Measurements from ENCODE around the gene FSTL5.
"Not testable (repeated sequence)": the region's sequence is repeated elsewhere in the genome, so short reads cannot be mapped to it uniquely, and the experiment has no call there.

Gene FSTL5

GRCh38 chr4:162103908-162104307 lies 59.9 kb downstream of the FSTL5 start:
- not testable (repeated sequence) for DNase-seq (ENCODE audit: low read depth in 2 of 2)

GRCh38 chr4:162102713-162103112 lies 61.1 kb downstream of the FSTL5 start:
- DNase-seq (ENCODE audit: low read depth in 2 of 2): no peak

GRCh38 chr4:162101337-162101736 lies 62.5 kb downstream of the FSTL5 start:
- peak in 1 of 2 experiments; percentile 8 for DNase-seq (ENCODE audit: low read depth in 2 of 2)

DNA sequence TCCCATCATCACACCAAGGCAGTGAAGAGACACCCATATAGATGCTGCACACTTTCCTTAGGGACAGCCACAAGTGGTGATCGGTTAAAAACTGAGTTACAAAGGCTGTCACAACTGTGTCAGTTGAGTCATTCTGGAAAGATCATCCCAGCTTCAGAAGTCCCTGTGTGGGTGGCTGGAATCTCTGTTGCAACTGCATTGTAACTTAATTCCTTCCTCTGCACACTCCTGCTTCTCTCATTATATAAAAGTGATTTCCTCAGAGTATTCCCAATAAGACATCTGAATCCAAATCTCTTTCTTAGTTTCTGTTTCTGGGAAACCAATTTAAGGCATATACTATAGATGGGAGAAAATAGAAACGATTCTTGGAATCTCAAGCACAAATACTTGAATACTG lies 88.1 kb downstream of the FSTL5 start:
- no peak for DNase-seq (ENCODE audit: low read depth in 2 of 2)

GRCh38 chr4:162061214-162061613 lies 102.6 kb downstream of the FSTL5 start:
- peak in 1 of 2 experiments; percentile 6 for DNase-seq (ENCODE audit: low read depth in 2 of 2)

DNA sequence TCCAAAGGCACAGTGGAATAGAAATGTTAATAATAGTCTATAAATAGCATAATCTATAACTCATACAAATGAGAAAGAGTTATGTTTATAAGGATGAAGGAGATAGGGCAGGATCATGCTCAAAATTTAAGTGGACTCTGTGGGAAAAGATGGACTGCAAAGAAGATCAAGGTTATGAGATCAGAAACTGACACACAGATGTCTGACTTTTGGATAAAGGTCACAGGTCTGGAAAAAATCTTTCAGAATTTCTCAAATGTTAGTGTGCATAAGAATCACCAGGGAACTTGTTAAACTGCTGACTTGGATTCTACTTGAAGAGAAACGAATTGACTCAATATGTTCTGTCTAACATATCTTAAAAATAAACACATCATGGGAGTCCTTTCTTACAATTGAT lies 104.1 kb downstream of the FSTL5 start:
- DNase-seq (ENCODE audit: low read depth in 2 of 2): no peak

DNA sequence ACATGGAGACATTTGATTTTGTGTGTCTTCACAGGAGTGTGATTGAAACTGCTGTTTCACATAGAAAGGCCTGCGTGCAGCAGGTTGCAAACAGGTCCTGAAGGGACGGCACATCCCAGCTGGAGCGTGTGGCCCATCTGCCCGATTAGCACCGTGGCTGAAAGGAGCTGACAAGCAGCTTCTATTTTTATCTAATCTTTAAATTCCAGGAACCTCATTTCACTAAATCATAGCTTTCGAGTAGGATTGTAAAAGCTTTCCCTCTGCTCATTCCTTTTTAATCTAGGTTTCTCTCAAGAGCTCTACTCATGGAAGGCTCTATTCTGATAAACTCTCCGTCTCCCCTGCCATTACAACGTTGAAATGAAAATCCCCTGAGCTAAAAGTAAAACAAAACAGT lies 106.8 kb downstream of the FSTL5 start:
- DNase-seq (ENCODE audit: low read depth in 2 of 2): no peak

DNA sequence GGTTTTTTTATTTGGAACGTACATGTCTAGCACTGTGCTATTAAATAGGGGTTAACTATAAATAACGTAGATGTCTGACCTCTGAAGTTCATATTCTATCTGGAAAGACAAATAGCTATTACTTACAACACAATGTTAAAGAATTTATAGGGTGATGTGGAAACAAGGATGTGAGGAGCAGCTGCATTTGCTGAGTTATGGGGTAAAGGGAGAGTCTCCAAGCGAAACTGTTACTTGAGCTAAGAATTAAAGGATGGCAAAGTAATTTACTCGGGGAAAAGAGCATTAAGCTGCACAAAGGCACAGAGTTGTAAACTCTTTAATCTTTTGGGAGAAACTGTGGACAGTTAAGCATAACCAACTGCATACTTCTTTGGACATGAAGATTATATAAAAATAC lies 117.7 kb downstream of the FSTL5 start:
- no peak for DNase-seq (ENCODE audit: low read depth in 2 of 2)

- DNase-seq (ENCODE audit: low read depth in 2 of 2): no peak
These were observed 125.7 kb downstream of the FSTL5 start for GRCh38 chr4:162038112-162038511.

DNA sequence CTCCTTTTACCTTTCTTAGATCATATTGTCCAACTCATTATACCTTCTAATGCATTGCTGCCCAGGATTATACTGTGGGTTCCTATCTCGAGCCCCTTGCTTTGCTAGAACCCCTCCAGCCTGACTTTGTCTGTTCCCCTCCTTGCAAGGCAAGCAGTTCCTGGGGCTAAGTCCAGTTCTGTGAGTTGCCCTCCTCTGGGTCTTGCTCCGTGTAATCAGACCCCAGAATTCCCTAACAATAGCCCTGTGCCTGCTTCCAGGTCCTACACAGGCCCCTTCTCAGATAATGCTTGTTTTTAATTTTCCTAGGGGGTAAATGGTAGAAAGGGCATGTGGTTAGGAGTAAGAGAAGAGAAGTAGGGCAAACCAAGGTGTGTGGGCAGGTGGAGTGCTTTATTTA lies 145.9 kb downstream of the FSTL5 start:
- no peak for DNase-seq (ENCODE audit: low read depth in 2 of 2)

DNA sequence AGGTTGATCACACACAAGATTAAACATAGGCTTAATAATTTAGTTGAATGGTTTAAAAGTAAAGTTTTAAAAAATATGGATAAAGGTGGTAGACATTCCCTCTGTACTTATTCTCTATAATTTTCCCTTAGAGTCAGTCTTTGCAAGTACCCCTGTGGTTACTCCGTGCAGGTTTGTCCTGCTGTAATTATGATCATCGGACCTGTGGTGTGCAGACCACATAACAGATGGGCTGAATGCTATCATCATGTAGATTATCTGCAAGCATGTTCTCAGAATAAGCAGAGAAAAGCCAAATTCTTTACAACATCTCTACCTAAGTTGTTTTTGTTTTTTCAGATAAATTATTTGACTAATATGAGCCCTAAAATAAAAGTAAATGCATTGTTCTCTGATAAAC lies 146.8 kb downstream of the FSTL5 start:
- DNase-seq (ENCODE audit: low read depth in 2 of 2): no peak

- DNase-seq (ENCODE audit: low read depth in 2 of 2): no peak
These were observed 147.6 kb downstream of the FSTL5 start for GRCh38 chr4:162016219-162016618.

DNA sequence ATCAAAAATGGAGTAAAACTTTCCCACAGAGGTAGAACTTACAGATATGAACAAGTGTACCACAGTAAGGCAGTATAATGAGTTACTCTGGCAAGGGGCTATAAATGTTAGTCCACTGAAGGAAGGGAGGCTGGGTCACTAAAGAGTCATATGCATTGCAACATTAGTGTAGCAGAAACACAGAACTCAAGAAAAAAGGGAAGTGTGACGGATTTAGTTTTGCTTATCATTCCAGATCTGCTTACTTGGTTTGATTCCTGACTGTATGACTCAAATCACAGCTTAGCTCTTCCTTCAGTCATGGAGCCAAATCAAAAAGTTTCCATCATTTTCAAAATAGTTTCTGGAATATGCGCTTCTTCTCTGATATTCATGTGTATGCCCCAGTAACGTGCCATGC lies 148.7 kb downstream of the FSTL5 start:
- peak; percentile 4 to 5 for DNase-seq (ENCODE audit: low read depth in 2 of 2)

DNA sequence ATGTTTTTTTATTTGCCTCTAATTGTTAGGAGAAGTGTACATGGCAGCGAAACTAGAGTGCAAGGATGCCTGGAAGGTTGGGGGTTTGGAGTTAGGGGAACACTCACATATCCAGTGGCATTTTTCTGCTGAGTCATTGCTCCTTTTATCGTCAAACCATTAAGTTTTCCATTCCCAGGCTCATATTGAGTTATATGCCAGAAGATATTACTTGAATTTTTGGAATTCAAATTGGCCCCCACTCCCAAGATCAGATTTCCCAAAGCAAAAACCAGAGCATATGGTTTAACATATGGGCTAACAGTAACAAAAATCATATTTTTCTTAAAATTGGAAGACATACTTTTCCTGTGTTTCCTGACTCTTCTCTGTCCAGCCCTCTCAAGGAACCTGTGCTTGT lies 152.7 kb downstream of the FSTL5 start:
- peak; percentile 33 to 39 for DNase-seq (ENCODE audit: low read depth in 2 of 2)

DNA sequence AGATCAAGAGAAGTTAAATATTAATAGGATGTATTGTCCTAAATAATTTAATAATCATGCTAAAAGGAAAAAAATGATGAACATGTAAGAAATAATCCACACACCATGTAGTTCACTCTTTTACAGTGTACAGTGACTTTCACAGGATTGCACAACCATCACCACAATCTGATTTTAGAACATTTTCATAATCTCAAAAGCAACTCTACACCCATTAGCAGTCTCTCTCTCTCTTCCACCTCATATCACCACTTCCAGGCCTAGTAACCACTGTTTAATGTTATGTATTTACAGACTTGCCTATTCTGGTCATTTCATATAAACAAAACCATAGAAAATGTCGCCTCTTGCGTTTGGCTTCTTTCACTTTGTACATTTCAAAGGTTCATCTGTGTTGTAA lies 153.4 kb downstream of the FSTL5 start:
- DNase-seq (ENCODE audit: low read depth in 2 of 2): peak; percentile 1 to 4

DNA sequence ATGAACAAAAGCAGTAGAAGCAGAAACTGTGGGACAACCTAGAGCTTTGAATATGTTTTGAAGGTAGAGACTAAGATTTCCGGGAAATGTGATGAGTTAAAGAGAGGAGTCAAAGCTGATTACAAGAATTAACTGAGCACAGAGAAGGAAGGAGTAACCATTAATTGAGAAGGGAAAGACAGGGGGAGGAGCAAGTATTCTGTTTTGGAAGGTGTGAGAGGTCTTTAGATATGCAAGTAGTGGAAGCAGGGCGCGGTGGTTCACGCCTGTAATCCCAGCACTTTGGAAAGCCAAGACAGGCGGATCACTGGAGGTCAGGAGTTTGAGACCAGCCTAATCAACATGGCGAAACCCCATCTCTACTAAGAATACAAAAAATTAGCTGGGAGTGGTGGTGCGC lies 171.5 kb downstream of the FSTL5 start:
- DNase-seq (ENCODE audit: low read depth in 2 of 2): no peak

GRCh38 chr4:161991811-161992210 lies 172.0 kb downstream of the FSTL5 start:
- DNase-seq (ENCODE audit: low read depth in 2 of 2): no peak

DNA sequence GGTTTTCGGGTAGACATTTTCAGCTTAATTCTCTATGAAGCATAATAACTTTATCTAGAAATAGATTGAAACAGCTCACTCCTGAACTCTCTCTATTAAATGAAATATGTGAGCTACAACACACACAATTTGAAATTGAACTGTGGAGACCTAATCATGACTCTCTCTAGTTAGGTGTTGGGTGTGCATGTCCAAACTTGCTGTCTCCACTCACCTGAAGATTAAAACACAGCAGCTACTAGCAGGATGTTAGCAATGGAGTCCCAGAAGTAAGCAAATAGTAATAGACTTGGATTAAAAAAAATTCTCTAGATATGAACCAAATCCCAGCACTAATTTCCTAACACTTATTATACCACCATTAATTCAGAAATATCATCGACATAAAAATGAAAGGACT lies 173.1 kb downstream of the FSTL5 start:
- no peak for DNase-seq (ENCODE audit: low read depth in 2 of 2)

DNA sequence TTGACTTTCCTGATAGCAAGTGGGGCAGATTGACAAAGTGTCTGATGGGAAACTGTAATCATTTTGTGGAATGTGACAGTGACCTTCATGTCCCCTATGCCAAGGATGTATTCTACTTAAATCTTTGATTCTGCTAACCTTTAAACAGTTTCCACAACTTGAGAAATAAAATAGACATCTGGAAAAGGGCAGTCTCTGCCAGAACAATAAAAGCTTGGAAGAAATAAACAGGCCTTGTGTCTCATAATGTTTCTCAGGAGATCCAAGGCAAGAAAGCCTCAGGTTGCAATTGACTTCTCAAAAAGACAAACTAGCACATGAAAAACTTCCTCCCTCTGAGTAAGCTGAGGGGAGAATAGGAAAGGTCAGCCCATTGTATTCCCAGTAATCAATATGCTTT lies 174.9 kb downstream of the FSTL5 start:
- no peak for DNase-seq (ENCODE audit: low read depth in 2 of 2)

DNA sequence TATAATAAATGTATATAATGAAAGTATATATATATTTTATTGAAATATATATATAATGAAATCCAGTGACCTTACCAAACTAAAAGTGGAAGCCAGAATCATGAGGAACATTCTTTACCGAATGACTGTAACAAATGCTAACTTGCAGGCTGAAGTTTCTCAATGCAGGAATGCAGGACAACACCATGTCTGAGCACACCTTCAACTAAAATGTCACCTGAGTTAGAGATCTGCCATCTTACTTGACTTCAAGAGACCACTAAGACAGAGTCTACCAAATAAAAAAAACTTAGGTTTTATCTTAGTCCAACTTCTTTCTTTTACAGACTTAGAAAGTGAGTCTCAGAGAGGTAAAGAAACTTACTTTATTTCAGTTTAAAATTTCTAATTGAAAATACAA lies 176.2 kb downstream of the FSTL5 start:
- DNase-seq (ENCODE audit: low read depth in 2 of 2): no peak

GRCh38 chr4:161952382-161952781 lies 211.4 kb downstream of the FSTL5 start:
- no peak for DNase-seq (ENCODE audit: low read depth in 2 of 2)

DNA sequence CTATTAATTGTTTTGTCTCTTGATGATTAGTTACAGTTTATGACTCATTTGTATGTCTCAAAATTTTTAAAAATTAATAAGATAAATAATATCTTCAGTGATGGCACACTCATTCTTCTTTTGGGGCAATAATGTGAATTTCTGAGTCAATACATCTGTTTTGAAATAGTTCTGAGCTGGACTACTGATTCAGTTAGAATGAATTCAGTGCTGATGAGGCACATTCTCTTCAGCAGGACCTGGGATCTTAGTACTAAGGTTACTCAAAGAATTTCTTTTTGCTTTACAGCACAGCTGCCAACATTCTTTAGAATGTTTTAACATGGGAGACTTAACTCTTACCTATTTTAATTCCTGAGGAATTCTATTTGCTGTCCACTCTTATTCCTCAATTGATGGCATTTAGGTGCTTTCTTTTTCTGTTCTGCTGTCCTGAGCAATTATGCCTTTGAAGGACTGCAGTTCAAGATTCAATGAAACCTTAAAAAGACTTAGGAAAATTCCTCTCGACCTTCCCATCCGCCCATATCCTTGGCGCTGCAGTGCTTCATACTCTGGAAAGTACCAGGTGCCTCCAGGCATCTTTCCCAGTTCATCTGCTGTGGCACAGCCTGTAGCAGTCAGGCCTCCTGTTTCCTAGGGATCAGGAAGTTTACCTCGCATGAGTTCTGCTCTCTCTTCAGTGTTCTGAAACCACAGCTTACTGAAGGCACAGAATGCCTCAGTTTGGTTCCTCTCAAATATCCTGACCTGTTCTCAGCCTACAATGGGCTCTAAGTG lies 213.7 kb downstream of the FSTL5 start:
- DNase-seq (ENCODE audit: low read depth in 2 of 2): peak in 1 of 2 experiments; percentile 31

DNA sequence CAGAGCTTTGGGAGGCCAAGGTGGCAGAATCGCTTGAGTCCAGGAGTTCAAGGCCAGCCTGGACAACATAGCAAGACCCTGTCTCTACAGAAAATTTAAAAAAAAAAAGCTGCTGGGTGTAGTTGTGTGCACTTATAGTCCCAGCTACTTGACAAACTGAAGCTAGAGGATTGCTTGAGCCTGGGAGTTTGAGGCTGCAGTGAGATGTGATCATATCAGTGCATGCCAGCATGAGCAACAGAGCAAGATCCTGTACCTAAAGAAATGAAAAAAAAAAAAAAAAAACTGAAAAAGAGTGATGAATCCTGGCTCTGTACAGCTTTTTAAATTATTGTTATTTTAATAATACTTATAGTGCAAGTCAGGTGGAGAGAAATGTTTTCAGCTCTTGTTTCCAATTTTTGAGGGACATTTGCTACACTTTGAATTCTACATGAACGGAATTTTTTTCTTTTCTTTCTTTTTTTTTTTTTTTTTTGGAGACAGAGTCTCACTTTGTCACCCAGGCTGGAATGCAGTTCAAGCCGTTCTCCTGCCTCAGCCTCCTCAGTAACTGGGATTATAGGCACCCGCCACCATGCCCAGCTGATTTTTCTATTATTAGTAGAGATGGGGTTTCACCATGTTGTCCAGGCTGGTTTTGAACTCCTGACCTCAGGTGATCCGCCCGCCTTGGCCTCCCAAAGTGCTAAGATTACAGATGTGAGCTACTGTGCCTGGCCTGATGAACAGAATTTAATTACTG lies 215.6 kb downstream of the FSTL5 start:
- DNase-seq (ENCODE audit: low read depth in 2 of 2): no peak
